Endodermal cell (in vitro differentiated cells): ENCODE results near the gene TLE2. TPM values are rescaled to one million over a fixed set of nuclear protein-coding genes. Genes with fewer than 3 reads are reported as not detected.

Source experiments
- DNase-seq: peaks from one replicate; pipeline ENCODE4 v3.0.0-alpha.2; 2017
- H3K27ac ChIP-seq: 2 replicates; pipeline ENCODE4 v1.5.1; 2013; ENCODE audit warnings: mild to moderate bottlenecking, low read depth, low read length, moderate library complexity
- H3K27me3 ChIP-seq: 2 replicates; pipeline ENCODE4 v1.6.1; 2013; ENCODE audit warnings: mild to moderate bottlenecking, low read length, moderate library complexity; ENCODE audit not compliant: insufficient read depth, control insufficient read depth, poor library complexity, severe bottlenecking
- H3K36me3 ChIP-seq: 2 replicates; pipeline ENCODE4 v1.7.0; 2013; ENCODE audit warnings: mild to moderate bottlenecking, low read length, moderate library complexity; ENCODE audit not compliant: control insufficient read depth, insufficient read depth
- H3K4me1 ChIP-seq: one replicate; pipeline ENCODE4 v1.7.0; 2013; ENCODE audit warnings: low read length; ENCODE audit not compliant: control insufficient read depth, insufficient read depth
- H3K4me3 ChIP-seq: 2 replicates; pipeline ENCODE4 v1.5.1; 2013; ENCODE audit warnings: mild to moderate bottlenecking, low read length, moderate library complexity
- H3K9ac ChIP-seq: 2 replicates; pipeline ENCODE4 v1.6.1; 2013; ENCODE audit warnings: mild to moderate bottlenecking, low read length, moderate library complexity; ENCODE audit not compliant: poor library complexity, severe bottlenecking; ENCODE audit errors: extremely low read depth
- H3K9me3 ChIP-seq: 2 replicates; pipeline ENCODE4 v1.6.1; 2013; ENCODE audit warnings: mild to moderate bottlenecking, low read length, moderate library complexity; ENCODE audit not compliant: control insufficient read depth
- H3K27ac Mint-ChIP-seq: 2 replicates; pipeline ENCODE4 v1.8.0; 2020; ENCODE audit warnings: mixed read lengths
- H3K27me3 Mint-ChIP-seq: 2 replicates; pipeline ENCODE4 v1.8.0; 2021; ENCODE audit warnings: mild to moderate bottlenecking, mixed read lengths; ENCODE audit not compliant: insufficient read depth
- H3K36me3 Mint-ChIP-seq: 2 replicates; pipeline ENCODE4 v1.8.0; 2020; ENCODE audit warnings: low read depth, mixed read lengths
- H3K4me1 Mint-ChIP-seq: 2 replicates; pipeline ENCODE4 v1.8.0; 2020; ENCODE audit warnings: mixed read lengths
- H3K4me3 Mint-ChIP-seq: 2 replicates; pipeline ENCODE4 v1.8.0; 2020; ENCODE audit warnings: mild to moderate bottlenecking, moderate library complexity, mixed read lengths
- H3K9me3 Mint-ChIP-seq: 2 replicates; pipeline ENCODE4 v1.8.0; 2020; ENCODE audit warnings: mild to moderate bottlenecking, mixed read lengths
- WGBS, 2 experiments: methylation state at CpG; one replicate each; pipeline versions ENCODE4 v1.1.5 to v1.1.7; 2013; ENCODE audit warnings: missing lambda C conversion rate in 2 of 2, mixed read lengths in 1 of 2; ENCODE audit not compliant: insufficient coverage in 1 of 2, insufficient read length in 1 of 2; 5-methylcytosine and 5-hydroxymethylcytosine counted together
- total RNA-seq, 2 donors: library from RNA; stranded (reverse); fragmentation: NEBNext Ultra II Directional in 1 of 2; extraction: Animal tissue kit (Norgen Biotek cat#: 25700) in 1 of 2; gene quantifications; 2 replicates in 1 of 2; 3 replicates in 1 of 2; pipeline ENCODE4 v1.2.1, GENCODE V29; 2021
- TF ChIP-seq, protein P1 (sequence below): fragments of 200-600 bp; sonication (generic); conservative IDR thresholded peaks from 2 replicates; pipeline ENCODE4 v1.5.0; 2021; ENCODE audit warnings: antibody characterized with exemption, mild to moderate bottlenecking

The TLE2 gene
- total RNA-seq, 2 donors from 2014 or later: 75.0 to 80.3 TPM

DNA sequence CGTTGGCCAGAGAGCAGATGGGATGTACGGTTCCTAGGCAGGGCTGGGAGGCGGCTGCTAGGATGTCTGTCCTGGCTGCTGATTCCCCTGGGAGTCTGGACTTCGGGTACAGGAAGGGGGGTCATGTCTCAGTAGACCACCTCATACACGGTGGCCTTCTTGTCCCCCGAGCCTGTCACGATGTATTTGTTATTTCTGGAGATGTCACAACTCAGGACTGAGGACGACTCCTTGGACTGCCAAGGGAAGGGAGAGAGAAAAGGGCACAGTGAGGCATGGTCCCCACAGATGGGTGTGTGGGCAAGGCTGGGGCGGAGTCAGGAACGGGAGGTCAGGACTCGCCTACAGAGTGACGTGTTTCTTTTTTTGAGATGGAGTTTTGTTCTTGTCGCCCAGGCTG lies 31.4 kb downstream of the TLE2 start:
- H3K4me1 Mint-ChIP-seq: no peaks in the 10 kb centered on the region
- peaks cover 38% of the 10 kb centered on the region for H3K36me3 ChIP-seq
- H3K36me3 Mint-ChIP-seq: peaks cover 44% of the 10 kb centered on the region
- TF ChIP-seq, protein P1, sequence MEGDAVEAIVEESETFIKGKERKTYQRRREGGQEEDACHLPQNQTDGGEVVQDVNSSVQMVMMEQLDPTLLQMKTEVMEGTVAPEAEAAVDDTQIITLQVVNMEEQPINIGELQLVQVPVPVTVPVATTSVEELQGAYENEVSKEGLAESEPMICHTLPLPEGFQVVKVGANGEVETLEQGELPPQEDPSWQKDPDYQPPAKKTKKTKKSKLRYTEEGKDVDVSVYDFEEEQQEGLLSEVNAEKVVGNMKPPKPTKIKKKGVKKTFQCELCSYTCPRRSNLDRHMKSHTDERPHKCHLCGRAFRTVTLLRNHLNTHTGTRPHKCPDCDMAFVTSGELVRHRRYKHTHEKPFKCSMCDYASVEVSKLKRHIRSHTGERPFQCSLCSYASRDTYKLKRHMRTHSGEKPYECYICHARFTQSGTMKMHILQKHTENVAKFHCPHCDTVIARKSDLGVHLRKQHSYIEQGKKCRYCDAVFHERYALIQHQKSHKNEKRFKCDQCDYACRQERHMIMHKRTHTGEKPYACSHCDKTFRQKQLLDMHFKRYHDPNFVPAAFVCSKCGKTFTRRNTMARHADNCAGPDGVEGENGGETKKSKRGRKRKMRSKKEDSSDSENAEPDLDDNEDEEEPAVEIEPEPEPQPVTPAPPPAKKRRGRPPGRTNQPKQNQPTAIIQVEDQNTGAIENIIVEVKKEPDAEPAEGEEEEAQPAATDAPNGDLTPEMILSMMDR: no peak
- H3K27me3 ChIP-seq: no peaks in the 10 kb centered on the region
- 72 to 90% methylated on average over 10 to 13 of the region's 13 CpGs for WGBS, 2 experiments
- H3K4me1 ChIP-seq: no peaks in the 10 kb centered on the region
- H3K27ac ChIP-seq: no peak overlapping the region
- H3K27me3 Mint-ChIP-seq: no peaks in the 10 kb centered on the region
- no peak overlapping the region for H3K27ac Mint-ChIP-seq
- no peak overlapping the region for H3K4me3 Mint-ChIP-seq
- H3K4me3 ChIP-seq: no peak overlapping the region
- H3K9ac ChIP-seq: no peak overlapping the region
- DNase-seq: no peak
- H3K9me3 Mint-ChIP-seq: peaks cover 7% of the 10 kb centered on the region
- H3K9me3 ChIP-seq: no peaks in the 10 kb centered on the region

DNA sequence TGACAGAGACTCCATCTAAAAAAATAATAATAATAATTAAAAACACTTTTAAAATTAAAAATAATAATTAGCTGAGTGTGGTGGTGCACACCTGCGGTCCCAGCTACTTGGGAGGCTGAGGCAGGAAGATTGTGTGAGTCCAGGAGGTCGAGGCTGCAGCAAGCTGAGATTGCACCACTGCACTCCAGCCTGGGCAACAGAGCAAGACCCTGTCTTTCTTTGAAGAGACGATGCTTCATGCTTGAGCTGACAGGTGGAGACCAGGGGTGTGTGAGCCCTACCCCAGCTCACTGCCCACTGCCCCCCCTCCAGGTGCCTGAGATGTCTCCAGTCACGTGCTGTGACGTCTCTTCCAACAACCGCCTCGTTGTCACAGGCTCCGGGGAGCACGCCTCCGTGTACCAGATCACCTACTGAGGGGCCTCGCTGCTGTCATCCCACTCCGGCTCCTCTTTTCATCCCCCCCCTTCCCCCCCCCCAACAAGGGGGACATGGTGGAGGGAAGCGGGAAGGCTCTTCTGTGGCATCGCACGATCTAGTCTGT lies 34.4 kb downstream of the TLE2 start:
- no peak for DNase-seq
- Mint-ChIP-seq H3K27ac (no peak overlapping the region), H3K36me3 (peaks cover 32% of the 10 kb centered on the region), H3K4me3 (no peak overlapping the region), H3K9me3 (peaks cover 4% of the 10 kb centered on the region), H3K27me3 (no peaks in the 10 kb centered on the region), H3K4me1 (no peaks in the 10 kb centered on the region)
- no peaks in the 10 kb centered on the region for H3K9me3 ChIP-seq
- no peaks in the 10 kb centered on the region for H3K27me3 ChIP-seq
- H3K9ac ChIP-seq: no peak overlapping the region
- TF ChIP-seq, protein P1: no peak
- no peaks in the 10 kb centered on the region for H3K4me1 ChIP-seq
- H3K27ac ChIP-seq: no peak overlapping the region
- H3K4me3 ChIP-seq: no peak overlapping the region
- H3K36me3 ChIP-seq: peaks cover 19% of the 10 kb centered on the region
- WGBS, 2 experiments: 90% methylated on average over 2 to 11 of the region's 15 CpGs

GRCh38 chr19:2993579-2993978 lies 35.5 kb downstream of the TLE2 start:
- Mint-ChIP-seq H3K4me1 (peaks cover 1% of the 10 kb centered on the region), H3K4me3 (no peak overlapping the region), H3K27ac (no peak overlapping the region), H3K36me3 (peaks cover 23% of the 10 kb centered on the region), H3K9me3 (no peaks in the 10 kb centered on the region), H3K27me3 (peaks cover 6% of the 10 kb centered on the region)
- Histone ChIP-seq H3K4me1 (no peaks in the 10 kb centered on the region), H3K36me3 (peaks cover 10% of the 10 kb centered on the region), H3K4me3 (no peak overlapping the region), H3K9me3 (no peaks in the 10 kb centered on the region), H3K27me3 (no peaks in the 10 kb centered on the region), H3K9ac (no peak overlapping the region), H3K27ac (no peak overlapping the region)
- no peak for DNase-seq
- WGBS, 2 experiments: 86% methylated on average over 9 of the region's 9 CpGs; no CpG with 5 or more reads in 1 of the 2 experiments
- TF ChIP-seq, protein P1: no peak
